Hematopoietic multipotent progenitor cell (in vitro differentiated cells): ENCODE measurements around the gene NOL9. TPM values are rescaled to one million over a fixed set of nuclear protein-coding genes. Genes with fewer than 3 reads are reported as not detected.

Experiments
- DNase-seq, 3 donors: peaks; one replicate each; pipeline ENCODE4 v3.0.0-alpha.2; 2011 to 2015; ENCODE audit warnings: low read depth in 2 of 3, low spot score in 2 of 3
- total RNA-seq: library from RNA; depleted of rRNA; stranded (reverse); fragments of >200 nt; gene quantifications from one replicate; pipeline ENCODE4 v1.2.3, GENCODE V29; 2012

NOL9 gene
- total RNA-seq, 1 donor: 19.1 TPM

- peak in 2 of 3 donors; percentile 68 to 72 for DNase-seq
Measured at GRCh38 chr1:6591222-6591621, 36.9 kb upstream of the NOL9 start.

DNA sequence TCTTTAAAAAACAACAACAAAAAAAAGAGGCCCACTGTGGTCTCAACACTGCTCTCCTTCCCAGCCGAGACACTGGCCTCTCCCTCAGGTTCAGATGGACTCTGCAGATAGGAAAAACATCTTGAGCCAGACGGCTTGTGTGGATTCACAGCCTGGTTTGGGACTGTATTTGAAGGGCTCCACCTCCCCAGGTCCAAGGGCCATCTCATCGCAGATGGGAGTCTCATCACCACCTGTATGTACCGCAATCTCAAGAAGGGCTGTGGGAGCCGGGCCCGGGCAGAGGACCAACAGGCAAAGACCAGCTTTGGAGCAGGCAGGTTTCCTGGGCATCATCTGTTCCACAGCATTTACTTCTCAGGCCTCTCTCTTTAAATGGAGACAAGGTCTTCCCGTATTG, 35.7 kb upstream of the NOL9 start:
- no peak for DNase-seq

DNA sequence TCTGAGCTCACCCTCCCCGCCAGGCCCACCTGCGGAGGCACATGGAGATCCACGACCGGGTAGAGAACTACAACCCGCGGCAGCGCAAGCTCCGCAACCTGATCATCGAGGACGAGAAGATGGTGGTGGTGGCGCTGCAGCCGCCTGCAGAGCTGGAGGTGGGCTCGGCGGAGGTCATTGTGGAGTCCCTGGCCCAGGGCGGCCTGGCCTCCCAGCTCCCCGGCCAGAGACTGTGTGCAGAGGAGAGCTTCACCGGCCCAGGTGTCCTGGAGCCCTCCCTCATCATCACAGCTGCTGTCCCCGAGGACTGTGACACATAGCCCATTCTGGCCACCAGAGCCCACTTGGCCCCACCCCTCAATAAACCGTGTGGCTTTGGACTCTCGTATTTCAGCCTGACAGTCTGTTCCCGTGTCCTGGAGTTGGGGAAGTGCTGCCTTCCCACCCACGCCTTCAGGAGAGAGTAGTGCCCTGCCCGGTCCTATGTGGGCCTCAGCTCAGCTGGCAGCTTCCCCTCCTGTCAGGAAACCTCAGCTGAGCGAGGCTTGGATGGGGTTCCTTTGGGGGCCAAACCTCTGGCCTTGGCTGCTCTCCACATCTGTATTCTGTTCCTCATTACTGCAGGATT, 34.7 kb upstream of the NOL9 start:
- DNase-seq: no peak

- DNase-seq: peak in 1 of 3 donors; percentile 19
Measured at GRCh38 chr1:6588128-6588892, 34.0 kb upstream of the NOL9 start.

DNA sequence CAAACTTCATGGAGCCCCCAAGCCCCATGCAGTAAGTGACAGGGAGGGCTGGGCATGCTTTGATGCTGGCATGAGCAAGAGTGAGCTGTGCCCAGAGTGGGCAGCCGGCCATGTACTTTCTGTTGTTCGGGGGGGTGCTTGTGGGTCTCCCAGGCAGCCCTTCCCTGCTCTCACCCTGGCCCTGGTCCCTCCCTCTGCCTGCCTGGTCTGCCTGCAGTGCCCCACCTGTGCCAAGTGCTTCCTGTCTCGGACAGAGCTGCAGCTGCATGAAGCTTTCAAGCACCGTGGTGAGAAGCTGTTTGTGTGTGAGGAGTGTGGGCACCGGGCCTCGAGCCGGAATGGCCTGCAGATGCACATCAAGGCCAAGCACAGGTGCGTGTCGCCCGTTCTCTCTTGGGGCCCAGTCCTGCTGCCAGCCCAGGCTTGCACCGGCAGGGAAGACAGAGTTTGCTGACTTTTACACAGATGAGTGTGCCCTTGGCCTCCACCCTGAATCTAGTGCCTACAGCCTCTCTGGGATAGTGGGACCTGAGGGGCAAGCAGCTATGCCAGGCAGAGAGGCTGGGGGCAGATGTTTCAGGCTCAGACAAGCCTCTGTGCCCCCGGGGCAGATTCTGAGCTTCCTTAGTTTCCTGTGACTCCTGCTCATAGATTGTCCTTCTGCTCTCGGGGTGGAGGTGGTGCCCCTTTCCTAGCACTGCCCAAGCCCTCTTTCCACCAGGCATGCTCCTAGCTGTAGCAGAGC, 33.1 kb upstream of the NOL9 start:
- peak in 1 of 3 donors; percentile 15 for DNase-seq

- DNase-seq: no peak
Measured at GRCh38 chr1:6586404-6586816, 32.1 kb upstream of the NOL9 start.

GRCh38 chr1:6585841-6586240, 31.5 kb upstream of the NOL9 start:
- no peak for DNase-seq

GRCh38 chr1:6585081-6585722, 30.9 kb upstream of the NOL9 start:
- no peak for DNase-seq

DNA sequence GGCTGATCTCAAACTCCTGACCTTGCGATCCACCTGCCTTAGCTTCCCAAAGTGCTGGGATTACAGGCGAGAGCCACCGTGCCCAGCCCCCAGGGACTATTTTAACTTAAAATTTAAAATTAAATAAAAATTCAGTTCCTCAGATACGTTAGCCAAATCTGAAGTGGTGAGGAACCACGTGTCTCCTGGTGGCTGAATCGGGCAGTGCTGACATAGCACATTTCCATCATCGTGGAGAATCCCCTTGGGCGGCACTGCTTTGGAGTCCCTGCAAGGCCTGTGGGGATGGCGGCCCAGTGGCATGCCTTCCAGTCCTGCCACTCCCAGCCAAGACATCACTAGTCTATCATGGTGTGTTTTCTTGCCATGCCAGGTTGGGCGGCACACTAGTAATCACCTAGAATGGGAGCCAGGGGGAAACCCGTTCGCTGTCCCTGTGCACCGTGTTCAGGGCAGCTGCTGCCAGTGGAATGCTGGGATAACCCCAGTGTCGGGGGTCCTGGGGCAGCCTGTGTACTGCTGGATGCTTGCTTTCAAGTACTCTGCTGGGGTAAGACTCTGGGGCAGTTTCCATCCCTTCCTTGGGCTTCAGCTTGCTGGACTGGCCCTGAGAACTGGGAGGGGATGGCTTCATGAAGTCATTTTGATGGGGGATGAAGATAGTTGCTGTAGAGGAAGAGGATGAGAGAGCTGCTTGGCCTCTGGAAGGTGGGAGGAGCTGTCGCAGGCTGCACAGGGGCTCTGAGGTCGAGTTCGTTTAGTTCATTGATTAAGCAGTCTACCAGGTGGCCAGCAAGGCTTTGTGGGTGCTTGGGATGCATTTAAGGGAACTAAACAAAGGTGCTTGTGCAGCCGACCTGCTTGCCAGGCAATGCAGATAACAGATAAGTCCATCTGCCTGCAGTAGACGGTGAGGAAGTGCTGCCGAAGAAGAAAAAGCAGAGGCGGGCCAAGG, 30.1 kb upstream of the NOL9 start:
- peak in 1 of 3 donors; percentile 22 for DNase-seq

DNA sequence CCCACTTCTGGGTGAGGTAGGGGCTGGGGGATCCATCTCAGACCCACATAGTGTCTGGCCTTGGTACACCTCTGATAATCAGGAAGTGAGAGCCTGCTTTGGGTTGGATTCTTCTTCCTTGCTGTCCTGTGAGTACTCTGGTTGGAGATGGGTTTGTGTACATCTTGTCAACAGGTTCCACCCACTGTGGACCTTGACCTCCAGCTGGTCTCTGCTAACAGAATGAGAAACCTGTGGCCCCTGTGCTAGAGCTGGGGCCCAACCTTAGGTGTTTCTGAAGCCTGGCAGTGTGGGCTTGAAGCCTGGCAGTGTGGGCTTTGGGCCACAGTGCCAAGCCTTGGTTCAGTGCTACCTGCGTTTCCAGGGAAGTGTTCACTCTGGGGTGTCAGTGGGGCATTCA, 28.1 kb upstream of the NOL9 start:
- DNase-seq: no peak

GRCh38 chr1:6581561-6582305, 27.4 kb upstream of the NOL9 start:
- DNase-seq: peak in 1 of 3 donors; percentile 27

DNA sequence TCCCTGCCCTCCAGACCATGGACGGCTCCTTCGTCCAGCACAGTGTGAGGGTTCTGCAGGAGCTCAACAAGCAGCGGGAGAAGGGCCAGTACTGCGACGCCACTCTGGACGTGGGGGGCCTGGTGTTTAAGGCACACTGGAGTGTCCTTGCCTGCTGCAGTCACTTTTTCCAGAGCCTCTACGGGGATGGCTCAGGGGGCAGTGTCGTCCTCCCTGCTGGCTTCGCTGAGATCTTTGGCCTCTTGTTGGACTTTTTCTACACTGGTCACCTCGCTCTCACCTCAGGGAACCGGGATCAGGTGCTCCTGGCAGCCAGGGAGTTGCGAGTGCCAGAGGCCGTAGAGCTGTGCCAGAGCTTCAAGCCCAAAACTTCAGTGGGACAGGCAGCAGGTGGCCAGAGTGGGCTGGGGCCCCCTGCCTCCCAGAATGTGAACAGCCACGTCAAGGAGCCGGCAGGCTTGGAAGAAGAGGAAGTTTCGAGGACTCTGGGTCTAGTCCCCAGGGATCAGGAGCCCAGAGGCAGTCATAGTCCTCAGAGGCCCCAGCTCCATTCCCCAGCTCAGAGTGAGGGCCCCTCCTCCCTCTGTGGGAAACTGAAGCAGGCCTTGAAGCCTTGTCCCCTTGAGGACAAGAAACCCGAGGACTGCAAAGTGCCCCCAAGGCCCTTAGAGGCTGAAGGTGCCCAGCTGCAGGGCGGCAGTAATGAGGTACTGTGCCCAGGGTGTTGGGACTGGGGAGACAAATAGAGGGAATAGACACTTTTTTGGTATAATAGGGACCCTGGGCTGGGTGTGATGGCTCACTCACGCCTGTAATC, 26.5 kb upstream of the NOL9 start:
- DNase-seq: peak in 2 of 3 donors; percentile 38 to 40

DNA sequence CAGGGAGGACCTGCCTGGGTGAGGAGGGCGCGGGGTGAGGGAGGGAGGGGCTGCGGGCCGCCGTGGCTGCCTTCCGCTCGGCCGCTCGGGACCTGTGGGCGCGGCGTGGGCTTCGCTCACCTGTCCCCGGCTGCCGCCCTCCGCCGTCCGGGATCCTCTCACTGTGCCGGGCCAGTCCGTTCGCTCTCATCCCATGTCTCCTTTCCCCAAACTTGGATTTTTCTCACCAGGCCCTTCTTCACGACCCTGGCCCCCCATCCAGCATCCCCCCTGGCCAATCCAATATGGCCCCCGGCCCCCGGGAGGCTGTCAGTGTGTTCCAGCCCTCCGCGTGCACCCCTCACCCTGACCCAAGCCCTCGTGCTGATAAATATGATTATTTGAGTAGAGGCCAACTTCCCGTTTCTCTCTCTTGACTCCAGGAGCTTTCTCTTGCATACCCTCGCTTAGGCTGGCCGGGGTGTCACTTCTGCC, 25.8 kb upstream of the NOL9 start:
- DNase-seq: peak in 2 of 3 donors; percentile 40 to 66

DNA sequence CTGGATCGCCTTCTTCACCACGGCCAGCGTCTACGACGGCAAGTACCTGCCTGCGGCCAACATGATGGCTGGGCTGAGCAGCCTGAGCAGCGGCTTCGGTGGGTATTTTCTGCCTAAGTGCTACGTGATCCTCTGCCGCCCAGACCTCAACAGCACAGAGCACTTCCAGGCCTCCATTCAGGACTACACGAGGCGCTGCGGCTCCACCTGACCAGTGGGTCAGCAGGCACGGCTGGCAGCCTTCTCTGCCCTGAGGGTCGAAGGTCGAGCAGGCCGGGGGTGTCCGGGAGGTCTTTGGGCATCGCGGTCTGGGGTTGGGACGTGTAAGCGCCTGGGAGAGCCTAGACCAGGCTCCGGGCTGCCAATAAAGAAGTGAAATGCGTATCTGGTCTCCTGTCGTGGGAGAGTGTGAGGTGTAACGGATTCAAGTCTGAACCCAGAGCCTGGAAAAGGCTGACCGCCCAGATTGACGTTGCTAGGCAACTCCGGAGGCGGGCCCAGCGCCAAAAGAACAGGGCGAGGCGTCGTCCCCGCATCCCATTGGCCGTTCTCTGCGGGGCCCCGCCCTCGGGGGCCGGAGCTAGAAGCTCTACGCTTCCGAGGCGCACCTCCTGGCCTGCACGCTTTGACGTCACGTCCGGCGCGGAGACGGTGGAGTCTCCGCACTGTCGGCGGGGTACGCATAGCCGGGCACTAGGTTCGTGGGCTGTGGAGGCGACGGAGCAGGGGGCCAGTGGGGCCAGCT, 25.2 kb upstream of the NOL9 start, which contains the start of gene ZBTB48:
Gene ZBTB48, plus strand, starts transcription at position 621 of the 745 bp plus-strand sequence. CDS start 616 bp downstream, outside the sequence.
- peak; percentile 90 to 97 (median 96) for DNase-seq

- DNase-seq: no peak
Measured at GRCh38 chr1:6578624-6579373, 24.5 kb upstream of the NOL9 start.

GRCh38 chr1:6577831-6578525, 23.7 kb upstream of the NOL9 start:
- no peak for DNase-seq
